ENCODE results near the gene PALLD.
A peak's percentile ranks its signal among the peaks of the same experiment; 100 is the strongest.

The PALLD gene

GRCh38 chr4:168612450-168613135 is 115.7 kb downstream of the PALLD start:
- Histone ChIP-seq H3K4me3 (ENCODE audit: severe bottlenecking) (no peak overlapping the region), H3K4me1 (ENCODE audit: insufficient read depth, poor library complexity, severe bottlenecking) (peaks cover 16% of the 10 kb centered on the region), H3K9me3 (ENCODE audit: severe bottlenecking) (no peaks in the 10 kb centered on the region), H3K27ac (ENCODE audit: poor library complexity, severe bottlenecking) (peak overlapping the region; percentile 63), H3K27me3 (ENCODE audit: insufficient read depth, poor library complexity, severe bottlenecking) (no peaks in the 10 kb centered on the region), H3K36me3 (ENCODE audit: low read depth) (no peaks in the 10 kb centered on the region)
- TF ChIP-seq CTCF (IDR thresholded peaks at IDR 0.05; ENCODE audit: poor library complexity, severe bottlenecking) = no peak
- ATAC-seq (ENCODE audit: low read depth) = peak; percentile 90
- no peak for DNase-seq (ENCODE audit: low spot score)

- Histone ChIP-seq H3K4me3 (ENCODE audit: severe bottlenecking) (no peak overlapping the region), H3K27ac (ENCODE audit: poor library complexity, severe bottlenecking) (no peak overlapping the region), H3K4me1 (ENCODE audit: insufficient read depth, poor library complexity, severe bottlenecking) (peaks cover 16% of the 10 kb centered on the region), H3K9me3 (ENCODE audit: severe bottlenecking) (no peaks in the 10 kb centered on the region), H3K36me3 (ENCODE audit: low read depth) (no peaks in the 10 kb centered on the region), H3K27me3 (ENCODE audit: insufficient read depth, poor library complexity, severe bottlenecking) (no peaks in the 10 kb centered on the region)
- no peak for TF ChIP-seq CTCF (IDR thresholded peaks at IDR 0.05; ENCODE audit: poor library complexity, severe bottlenecking)
- ATAC-seq (ENCODE audit: low read depth) = no peak
- DNase-seq (ENCODE audit: low spot score) = no peak
Observed at GRCh38 chr4:168613869-168614268, 117.0 kb downstream of the PALLD start.

GRCh38 chr4:168614281-168615057 is 117.6 kb downstream of the PALLD start:
- Histone ChIP-seq H3K4me1 (ENCODE audit: insufficient read depth, poor library complexity, severe bottlenecking) (peaks cover 16% of the 10 kb centered on the region), H3K36me3 (ENCODE audit: low read depth) (no peaks in the 10 kb centered on the region), H3K27me3 (ENCODE audit: insufficient read depth, poor library complexity, severe bottlenecking) (no peaks in the 10 kb centered on the region), H3K9me3 (ENCODE audit: severe bottlenecking) (no peaks in the 10 kb centered on the region), H3K27ac (ENCODE audit: poor library complexity, severe bottlenecking) (no peak overlapping the region), H3K4me3 (ENCODE audit: severe bottlenecking) (no peak overlapping the region)
- DNase-seq (ENCODE audit: low spot score) (no peak), ATAC-seq (ENCODE audit: low read depth) (no peak)
- no peak for TF ChIP-seq CTCF (IDR thresholded peaks at IDR 0.05; ENCODE audit: poor library complexity, severe bottlenecking)

GRCh38 chr4:168615294-168616065 is 118.6 kb downstream of the PALLD start:
- Histone ChIP-seq H3K27me3 (ENCODE audit: insufficient read depth, poor library complexity, severe bottlenecking) (no peaks in the 10 kb centered on the region), H3K27ac (ENCODE audit: poor library complexity, severe bottlenecking) (peak overlapping the region; percentile 31), H3K9me3 (ENCODE audit: severe bottlenecking) (no peaks in the 10 kb centered on the region), H3K36me3 (ENCODE audit: low read depth) (no peaks in the 10 kb centered on the region), H3K4me3 (ENCODE audit: severe bottlenecking) (no peak overlapping the region), H3K4me1 (ENCODE audit: insufficient read depth, poor library complexity, severe bottlenecking) (peaks cover 16% of the 10 kb centered on the region)
- no peak for TF ChIP-seq CTCF (IDR thresholded peaks at IDR 0.05; ENCODE audit: poor library complexity, severe bottlenecking)
- DNase-seq (ENCODE audit: low spot score) = no peak
- peak; percentile 24; the same call in 1 of the 3 replicates for ATAC-seq (ENCODE audit: low read depth)

Data from RWPE2 (cell line).